GM03348 (cell line): ENCODE data around the gene VAMP2.
A peak's percentile ranks its signal among the peaks of the same experiment; 100 is the strongest.

Experiments
- DNase-seq: peaks from one replicate; pipeline ENCODE4 v3.0.0; 2012; ENCODE audit warnings: low spot score

Gene VAMP2

GRCh38 chr17:8122924-8123694, 39.6 kb downstream of the VAMP2 start:
- DNase-seq = peak; percentile 40

- peak; percentile 49 for DNase-seq
Observed at GRCh38 chr17:8122422-8122923, 40.3 kb downstream of the VAMP2 start.

GRCh38 chr17:8121681-8122421, 40.9 kb downstream of the VAMP2 start:
- DNase-seq = peak; percentile 72

- DNase-seq = no peak
Observed at GRCh38 chr17:8121407-8121680, 41.4 kb downstream of the VAMP2 start.

- DNase-seq = peak; percentile 65
Observed at GRCh38 chr17:8120520-8121406, 42.0 kb downstream of the VAMP2 start.

- DNase-seq = peak; percentile 48
Observed at GRCh38 chr17:8119581-8120519, 42.9 kb downstream of the VAMP2 start.

GRCh38 chr17:8118769-8119580, 43.8 kb downstream of the VAMP2 start:
- peak; percentile 92 for DNase-seq

GRCh38 chr17:8117980-8118768, 44.6 kb downstream of the VAMP2 start, which contains the start of gene ALOXE3:
ALOXE3 (minus strand) TSS chr17:8118514; CDS start chr17:8117990, 524 bp downstream.
- DNase-seq = peak; percentile 76

- no peak for DNase-seq
Observed at GRCh38 chr17:8117367-8117979, 45.3 kb downstream of the VAMP2 start.

- DNase-seq = no peak
Observed at GRCh38 chr17:8116776-8117175, 46.0 kb downstream of the VAMP2 start.

- no peak for DNase-seq
Observed at GRCh38 chr17:8110907-8111306, 51.8 kb downstream of the VAMP2 start.

GRCh38 chr17:8110456-8110804, 52.3 kb downstream of the VAMP2 start:
- DNase-seq = no peak

- peak; percentile 68 for DNase-seq
Observed at GRCh38 chr17:8109661-8110455, 52.9 kb downstream of the VAMP2 start.
